GM12878 (cell line): ENCODE measurements around the gene LRP1B. TPM values are rescaled to one million over a fixed set of nuclear protein-coding genes. Genes with fewer than 3 reads are reported as not detected.

Experiments used
- BACH1 ChIP-seq: fragments of 450-650 bp; IDR thresholded peaks from 2 replicates; pipeline ENCODE4 v1.6.1; 2017; ENCODE audit warnings: mild to moderate bottlenecking, borderline replicate concordance
- NFYB ChIP-seq: IDR thresholded peaks from 2 replicates; pipeline ENCODE4 v1.6.1; 2011; ENCODE audit warnings: low read depth, mild to moderate bottlenecking, low read length, improper control_type of control experiment, moderate library complexity; ENCODE audit not compliant: insufficient read depth
- NR2F1 ChIP-seq: fragments of 450-650 bp; conservative IDR thresholded peaks from 2 replicates; pipeline ENCODE4 v1.6.1; 2017; ENCODE audit warnings: mild to moderate bottlenecking
- PBX3 ChIP-seq: IDR thresholded peaks from 2 replicates; pipeline ENCODE4 v1.6.1; 2011; ENCODE audit warnings: mild to moderate bottlenecking, low read depth, low read length, moderate library complexity; ENCODE audit not compliant: insufficient replicate concordance
- RAD21 ChIP-seq: IDR thresholded peaks from 2 replicates; pipeline ENCODE4 v1.6.1; 2011; ENCODE audit warnings: mild to moderate bottlenecking, low read depth, low read length, moderate library complexity; ENCODE audit not compliant: insufficient read depth
- RAD51 ChIP-seq: fragments of 450-650 bp; IDR thresholded peaks from 2 replicates; pipeline ENCODE4 v1.6.1; 2016; ENCODE audit warnings: moderate library complexity, mild to moderate bottlenecking, inconsistent platforms
- RB1 ChIP-seq: fragments of 450-650 bp; formaldehyde crosslinking; IDR thresholded peaks from 2 replicates; pipeline ENCODE4 v1.6.1; 2017; ENCODE audit warnings: mild to moderate bottlenecking, borderline replicate concordance
- RFX5 ChIP-seq: IDR thresholded peaks from 2 replicates; pipeline ENCODE4 v1.6.1; 2011; ENCODE audit warnings: low read depth, low read length, improper control_type of control experiment
- SREBF2 ChIP-seq: IDR thresholded peaks from 2 replicates; pipeline ENCODE4 v1.6.1; 2012; ENCODE audit warnings: mild to moderate bottlenecking, low read length
- TBL1XR1 ChIP-seq: IDR thresholded peaks from 2 replicates; pipeline ENCODE4 v1.6.1; 2012; ENCODE audit warnings: low read depth, low read length, improper control_type of control experiment
- ZNF384 ChIP-seq: IDR thresholded peaks from 2 replicates; pipeline ENCODE4 v1.6.1; 2012; ENCODE audit warnings: low read depth, mild to moderate bottlenecking, low read length, improper control_type of control experiment, borderline replicate concordance
- polyA plus RNA-seq, 11 experiments: library from polyadenylated mRNA; depleted of rRNA in 4 of 11; unstranded in 6 of 11; stranded (reverse) in 5 of 11; fragments of >200 nt; fragmentation: Nextera tagmentation in 4 of 11; fragmentation: Illumina TruSeq in 1 of 11; extraction: Ambion mirVana in 4 of 11; extraction: Trizol in 1 of 11; gene quantifications; 1 replicate in 1 of 11; 2 replicates in 10 of 11; pipeline versions ENCODE4 v1.2.1 to v1.2.3, GENCODE V29; 2011 to 2016; ENCODE audit warnings: inconsistent platforms in 2 of 11, missing spikeins in 2 of 11, low read depth in 1 of 11
- total RNA-seq, 4 experiments: library from RNA; depleted of rRNA in 3 of 4; stranded (reverse); fragments of >200 nt in 3 of 4; fragmentation: Illumina TruSeq in 1 of 4; extraction: Trizol in 1 of 4; gene quantifications; 2 replicates each; pipeline versions ENCODE4 v1.2.1 to v1.2.3, GENCODE V29; 2013 to 2021
- TF ChIP-seq, protein P1 (sequence below): fragments of 450-650 bp; IDR thresholded peaks from 2 replicates; pipeline ENCODE4 v1.6.1; 2017; ENCODE audit warnings: antibody characterized with exemption, mild to moderate bottlenecking, moderate library complexity
- TF ChIP-seq, protein P2 (sequence below): fragments of 450-650 bp; IDR thresholded peaks from 2 replicates; pipeline ENCODE4 v1.6.1; 2018; ENCODE audit warnings: mild to moderate bottlenecking, low read depth, moderate library complexity; ENCODE audit not compliant: partially characterized antibody

The LRP1B gene
- total and polyA plus RNA-seq, 10 of the 15 experiments (the other 5 are each of a cell fraction or from before 2014, with no cell fraction given) = under 0.01 to 0.06 (median 0.03) TPM; not detected in 5

GRCh38 chr2:142052220-142052863, 78.5 kb downstream of the LRP1B start (continued):
- TF ChIP-seq, protein P1, sequence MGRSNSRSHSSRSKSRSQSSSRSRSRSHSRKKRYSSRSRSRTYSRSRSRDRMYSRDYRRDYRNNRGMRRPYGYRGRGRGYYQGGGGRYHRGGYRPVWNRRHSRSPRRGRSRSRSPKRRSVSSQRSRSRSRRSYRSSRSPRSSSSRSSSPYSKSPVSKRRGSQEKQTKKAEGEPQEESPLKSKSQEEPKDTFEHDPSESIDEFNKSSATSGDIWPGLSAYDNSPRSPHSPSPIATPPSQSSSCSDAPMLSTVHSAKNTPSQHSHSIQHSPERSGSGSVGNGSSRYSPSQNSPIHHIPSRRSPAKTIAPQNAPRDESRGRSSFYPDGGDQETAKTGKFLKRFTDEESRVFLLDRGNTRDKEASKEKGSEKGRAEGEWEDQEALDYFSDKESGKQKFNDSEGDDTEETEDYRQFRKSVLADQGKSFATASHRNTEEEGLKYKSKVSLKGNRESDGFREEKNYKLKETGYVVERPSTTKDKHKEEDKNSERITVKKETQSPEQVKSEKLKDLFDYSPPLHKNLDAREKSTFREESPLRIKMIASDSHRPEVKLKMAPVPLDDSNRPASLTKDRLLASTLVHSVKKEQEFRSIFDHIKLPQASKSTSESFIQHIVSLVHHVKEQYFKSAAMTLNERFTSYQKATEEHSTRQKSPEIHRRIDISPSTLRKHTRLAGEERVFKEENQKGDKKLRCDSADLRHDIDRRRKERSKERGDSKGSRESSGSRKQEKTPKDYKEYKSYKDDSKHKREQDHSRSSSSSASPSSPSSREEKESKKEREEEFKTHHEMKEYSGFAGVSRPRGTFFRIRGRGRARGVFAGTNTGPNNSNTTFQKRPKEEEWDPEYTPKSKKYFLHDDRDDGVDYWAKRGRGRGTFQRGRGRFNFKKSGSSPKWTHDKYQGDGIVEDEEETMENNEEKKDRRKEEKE = no peak
- TF ChIP-seq SREBF2 (no peak), NFYB (no peak), PBX3 (no peak), RFX5 (no peak), TBL1XR1 (no peak), BACH1 (no peak), NR2F1 (no peak), RAD51 (no peak), RAD21 (no peak), RB1 (no peak), ZNF384 (no peak)
- TF ChIP-seq, protein P2, sequence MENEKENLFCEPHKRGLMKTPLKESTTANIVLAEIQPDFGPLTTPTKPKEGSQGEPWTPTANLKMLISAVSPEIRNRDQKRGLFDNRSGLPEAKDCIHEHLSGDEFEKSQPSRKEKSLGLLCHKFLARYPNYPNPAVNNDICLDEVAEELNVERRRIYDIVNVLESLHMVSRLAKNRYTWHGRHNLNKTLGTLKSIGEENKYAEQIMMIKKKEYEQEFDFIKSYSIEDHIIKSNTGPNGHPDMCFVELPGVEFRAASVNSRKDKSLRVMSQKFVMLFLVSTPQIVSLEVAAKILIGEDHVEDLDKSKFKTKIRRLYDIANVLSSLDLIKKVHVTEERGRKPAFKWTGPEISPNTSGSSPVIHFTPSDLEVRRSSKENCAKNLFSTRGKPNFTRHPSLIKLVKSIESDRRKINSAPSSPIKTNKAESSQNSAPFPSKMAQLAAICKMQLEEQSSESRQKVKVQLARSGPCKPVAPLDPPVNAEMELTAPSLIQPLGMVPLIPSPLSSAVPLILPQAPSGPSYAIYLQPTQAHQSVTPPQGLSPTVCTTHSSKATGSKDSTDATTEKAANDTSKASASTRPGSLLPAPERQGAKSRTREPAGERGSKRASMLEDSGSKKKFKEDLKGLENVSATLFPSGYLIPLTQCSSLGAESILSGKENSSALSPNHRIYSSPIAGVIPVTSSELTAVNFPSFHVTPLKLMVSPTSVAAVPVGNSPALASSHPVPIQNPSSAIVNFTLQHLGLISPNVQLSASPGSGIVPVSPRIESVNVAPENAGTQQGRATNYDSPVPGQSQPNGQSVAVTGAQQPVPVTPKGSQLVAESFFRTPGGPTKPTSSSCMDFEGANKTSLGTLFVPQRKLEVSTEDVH = no peak
